ENCODE measurements around the gene TXNDC11.

DNA sequence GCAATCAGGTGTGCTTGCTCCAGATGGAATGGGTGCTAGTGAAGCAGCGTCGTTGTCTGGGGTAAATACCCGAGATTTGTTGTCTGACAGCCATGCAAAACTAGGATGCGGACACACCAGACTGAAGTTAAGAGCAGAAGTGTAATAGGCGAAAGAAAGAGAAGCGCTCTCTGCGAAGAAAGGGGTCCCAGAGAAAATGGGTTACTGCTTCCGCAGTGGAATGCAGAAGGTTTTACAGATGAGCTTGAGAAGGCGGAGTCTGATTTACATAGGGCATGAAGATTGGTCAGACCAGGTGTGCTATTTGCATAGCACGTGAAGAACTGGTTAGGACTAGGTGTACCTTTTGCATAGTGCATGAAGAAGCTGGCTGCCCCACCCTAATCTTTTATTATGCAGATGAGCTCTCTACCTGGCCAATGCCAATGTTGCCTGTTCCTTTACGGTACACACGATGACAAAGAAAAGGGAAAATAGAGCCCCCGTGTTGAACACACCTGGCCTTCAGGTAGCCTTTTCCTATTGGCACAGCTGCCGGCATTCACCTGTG lies 106.4 kb downstream of the TXNDC11 start:
- no peak for TF ChIP-seq CTCF (conservative IDR thresholded peaks at IDR 0.05 in 1 of 2, IDR thresholded peaks at IDR 0.05 in 1 of 2; ENCODE audit: extremely low read depth in 1 of 2, insufficient read depth in 1 of 2, low read depth in 1 of 2, low read length in 2 of 2)
- TF ChIP-seq EZH2 (IDR thresholded peaks at IDR 0.05; ENCODE audit: borderline replicate concordance, low read length): no peak
